Measurements from ENCODE around the gene PYURF.

PYURF gene

GRCh38 chr4:88489100-88489761 is 34.3 kb downstream of the PYURF start:
- Histone ChIP-seq H3K27ac (ENCODE audit: poor library complexity, severe bottlenecking) (no peak overlapping the region), H3K4me1 (ENCODE audit: insufficient read depth, poor library complexity, severe bottlenecking) (no peaks in the 10 kb centered on the region), H3K9me3 (ENCODE audit: severe bottlenecking) (no peaks in the 10 kb centered on the region), H3K27me3 (ENCODE audit: insufficient read depth, poor library complexity, severe bottlenecking) (no peaks in the 10 kb centered on the region), H3K4me3 (ENCODE audit: severe bottlenecking) (no peak overlapping the region), H3K36me3 (ENCODE audit: low read depth) (no peaks in the 10 kb centered on the region)
- DNase-seq (ENCODE audit: low spot score): no peak
- no peak for ATAC-seq (ENCODE audit: low read depth)
- TF ChIP-seq CTCF (IDR thresholded peaks at IDR 0.05; ENCODE audit: poor library complexity, severe bottlenecking): no peak

- ATAC-seq (ENCODE audit: low read depth): no peak
- Histone ChIP-seq H3K4me3 (ENCODE audit: severe bottlenecking) (no peak overlapping the region), H3K4me1 (ENCODE audit: insufficient read depth, poor library complexity, severe bottlenecking) (no peaks in the 10 kb centered on the region), H3K27me3 (ENCODE audit: insufficient read depth, poor library complexity, severe bottlenecking) (no peaks in the 10 kb centered on the region), H3K9me3 (ENCODE audit: severe bottlenecking) (no peaks in the 10 kb centered on the region), H3K36me3 (ENCODE audit: low read depth) (no peaks in the 10 kb centered on the region), H3K27ac (ENCODE audit: poor library complexity, severe bottlenecking) (no peak overlapping the region)
- TF ChIP-seq CTCF (IDR thresholded peaks at IDR 0.05; ENCODE audit: poor library complexity, severe bottlenecking): no peak
- no peak for DNase-seq (ENCODE audit: low spot score)
These were observed 42.0 kb downstream of the PYURF start for GRCh38 chr4:88481537-88481936.

- H3K27ac ChIP-seq (ENCODE audit: poor library complexity, severe bottlenecking): no peak overlapping the region
- H3K9me3 ChIP-seq (ENCODE audit: severe bottlenecking): no peaks in the 10 kb centered on the region
- DNase-seq (ENCODE audit: low spot score): no peak
- no peak for ATAC-seq (ENCODE audit: low read depth)
- no peaks in the 10 kb centered on the region for H3K36me3 ChIP-seq (ENCODE audit: low read depth)
- H3K4me3 ChIP-seq (ENCODE audit: severe bottlenecking): no peak overlapping the region
- H3K4me1 ChIP-seq (ENCODE audit: insufficient read depth, poor library complexity, severe bottlenecking): no peaks in the 10 kb centered on the region
- TF ChIP-seq CTCF (IDR thresholded peaks at IDR 0.05; ENCODE audit: poor library complexity, severe bottlenecking): no peak
- H3K27me3 ChIP-seq (ENCODE audit: insufficient read depth, poor library complexity, severe bottlenecking): no peaks in the 10 kb centered on the region
These were observed 45.3 kb downstream of the PYURF start for GRCh38 chr4:88478247-88478646.

GRCh38 chr4:88477229-88477860 is 46.2 kb downstream of the PYURF start:
- no peaks in the 10 kb centered on the region for H3K4me1 ChIP-seq (ENCODE audit: insufficient read depth, poor library complexity, severe bottlenecking)
- no peak for DNase-seq (ENCODE audit: low spot score)
- H3K27ac ChIP-seq (ENCODE audit: poor library complexity, severe bottlenecking): no peak overlapping the region
- H3K27me3 ChIP-seq (ENCODE audit: insufficient read depth, poor library complexity, severe bottlenecking): no peaks in the 10 kb centered on the region
- ATAC-seq (ENCODE audit: low read depth): no peak
- no peaks in the 10 kb centered on the region for H3K36me3 ChIP-seq (ENCODE audit: low read depth)
- H3K9me3 ChIP-seq (ENCODE audit: severe bottlenecking): no peaks in the 10 kb centered on the region
- H3K4me3 ChIP-seq (ENCODE audit: severe bottlenecking): no peak overlapping the region
- no peak for TF ChIP-seq CTCF (IDR thresholded peaks at IDR 0.05; ENCODE audit: poor library complexity, severe bottlenecking)
